ENCODE measurements around the gene KCNQ2. TPM values are rescaled to one million over a fixed set of nuclear protein-coding genes. Genes with fewer than 3 reads are reported as not detected.

The KCNQ2 gene
- total and polyA plus RNA-seq, 10 of the 15 experiments (the other 5 are each of a cell fraction or from before 2014, with no cell fraction given) = 0.06 to 0.49 (median 0.26) TPM; not detected in 7

DNA sequence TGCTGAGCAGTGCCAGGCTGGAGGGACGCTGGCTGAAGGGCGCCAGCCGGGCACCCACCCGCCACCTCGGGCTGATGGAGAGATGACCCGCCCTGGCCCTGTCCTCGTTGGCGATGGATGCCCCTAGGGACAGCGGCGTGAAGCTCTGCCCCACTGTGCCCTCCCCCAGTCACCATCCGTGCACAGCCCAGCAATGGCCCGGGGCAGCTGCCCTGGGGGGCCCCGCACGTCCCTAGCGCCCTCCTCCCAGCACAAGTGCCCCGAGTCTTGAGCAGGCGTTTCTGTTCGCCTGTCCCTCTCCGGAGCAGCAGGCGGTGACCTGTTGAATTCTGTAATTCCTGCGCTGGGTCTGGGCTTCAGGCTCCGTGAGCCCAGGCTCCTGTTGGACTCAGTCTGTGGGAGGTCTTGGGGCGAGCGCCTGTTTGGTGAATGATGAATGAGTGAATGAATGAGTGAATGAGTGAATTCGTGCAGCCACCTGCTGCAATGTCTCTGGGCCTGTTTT is 74.5 kb downstream of the KCNQ2 start (continued):
- TF ChIP-seq USF2 (IDR thresholded peaks at IDR 0.05; ENCODE audit: borderline replicate concordance, low read depth, low read length) = no peak
- TF ChIP-seq HCFC1 (IDR thresholded peaks at IDR 0.05; ENCODE audit: low read length) = no peak
- TF ChIP-seq, protein P1, sequence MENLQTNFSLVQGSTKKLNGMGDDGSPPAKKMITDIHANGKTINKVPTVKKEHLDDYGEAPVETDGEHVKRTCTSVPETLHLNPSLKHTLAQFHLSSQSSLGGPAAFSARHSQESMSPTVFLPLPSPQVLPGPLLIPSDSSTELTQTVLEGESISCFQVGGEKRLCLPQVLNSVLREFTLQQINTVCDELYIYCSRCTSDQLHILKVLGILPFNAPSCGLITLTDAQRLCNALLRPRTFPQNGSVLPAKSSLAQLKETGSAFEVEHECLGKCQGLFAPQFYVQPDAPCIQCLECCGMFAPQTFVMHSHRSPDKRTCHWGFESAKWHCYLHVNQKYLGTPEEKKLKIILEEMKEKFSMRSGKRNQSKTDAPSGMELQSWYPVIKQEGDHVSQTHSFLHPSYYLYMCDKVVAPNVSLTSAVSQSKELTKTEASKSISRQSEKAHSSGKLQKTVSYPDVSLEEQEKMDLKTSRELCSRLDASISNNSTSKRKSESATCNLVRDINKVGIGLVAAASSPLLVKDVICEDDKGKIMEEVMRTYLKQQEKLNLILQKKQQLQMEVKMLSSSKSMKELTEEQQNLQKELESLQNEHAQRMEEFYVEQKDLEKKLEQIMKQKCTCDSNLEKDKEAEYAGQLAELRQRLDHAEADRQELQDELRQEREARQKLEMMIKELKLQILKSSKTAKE (IDR thresholded peaks at IDR 0.05; ENCODE audit: low read depth, poor library complexity, severe bottlenecking) = no peak
- no peak for TF ChIP-seq NFYB (IDR thresholded peaks at IDR 0.05; ENCODE audit: insufficient read depth, low read depth, low read length)
- no peak for TF ChIP-seq YY1 (IDR thresholded peaks at IDR 0.05; ENCODE audit: low read depth, low read length)
- TF ChIP-seq TARDBP (IDR thresholded peaks at IDR 0.05; ENCODE audit: borderline replicate concordance) = no peak
- TF ChIP-seq ZNF384 (IDR thresholded peaks at IDR 0.05; ENCODE audit: borderline replicate concordance, low read depth, low read length) = no peak
- no peak for TF ChIP-seq MYB (IDR thresholded peaks at IDR 0.05; ENCODE audit: borderline replicate concordance, low read depth, low read length)
- TF ChIP-seq RAD51 (IDR thresholded peaks at IDR 0.05) = no peak

DNA sequence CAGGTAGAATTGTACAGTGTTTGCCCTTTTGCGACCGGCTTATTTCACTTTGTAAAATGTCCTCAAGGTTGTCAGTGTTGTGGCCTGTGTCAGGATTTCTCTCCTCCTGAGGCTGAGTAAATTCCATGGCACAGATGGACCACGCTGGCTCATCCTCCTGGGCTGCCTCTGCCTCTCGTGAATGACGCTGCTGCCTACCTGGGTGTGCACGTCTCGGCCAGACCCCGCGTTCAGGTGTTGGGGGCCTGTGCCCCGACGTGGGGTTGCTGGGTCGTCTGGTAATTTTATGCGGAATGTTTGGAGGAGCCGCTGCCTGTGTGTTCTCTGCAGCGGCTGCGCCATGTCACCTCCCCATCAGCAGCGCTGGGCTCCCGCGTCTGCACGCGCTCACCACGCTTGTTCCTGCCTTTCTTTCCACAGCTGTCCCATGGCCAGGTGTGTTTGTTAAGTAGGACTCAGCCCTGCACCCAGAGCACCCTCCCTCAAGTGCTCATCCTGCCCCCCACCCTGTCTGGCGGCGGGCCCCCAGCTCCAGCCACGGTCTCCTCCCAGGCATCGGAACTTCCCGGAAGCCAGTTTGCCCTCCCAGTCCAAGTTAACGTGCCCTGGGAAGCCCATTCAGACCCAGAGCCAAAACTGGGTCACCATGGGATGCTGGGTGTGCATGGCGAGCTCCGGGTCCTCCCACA is 75.2 kb downstream of the KCNQ2 start:
- RAD21 ChIA-PET (ENCODE audit: unreplicated experiment) = no interaction called here
- no peak overlapping the region for H3K4me3 ChIP-seq
- WGBS (ENCODE audit: insufficient coverage, insufficient replicate concordance, low lambda C conversion rate, missing lambda C conversion rate) = 64% methylated on average over 30 of the region's 30 CpGs
- no peak overlapping the region for H3K27ac ChIP-seq (ENCODE audit: control insufficient read depth, insufficient read depth)
- intact Hi-C loops (cut with micrococcal nuclease; ENCODE audit: unreplicated experiment) (no loop called here), in situ Hi-C loops (cut with MboI) (no loop called here)
- no peaks in the 10 kb centered on the region for H3K9me3 ChIP-seq (replicated peaks; ENCODE audit: control insufficient read depth, insufficient read depth, low read length)
- CTCF ChIA-PET = interaction anchor here (0.6 kb wide), 1 partner anchor 24 kb away, joined by 3 read pairs; no protein-coding TSS in a partner anchor
- no peak overlapping the region for H3K4me2 ChIP-seq (ENCODE audit: control insufficient read depth, insufficient read depth)
- no peaks in the 10 kb centered on the region for H3K36me3 ChIP-seq (ENCODE audit: control insufficient read depth in 2 of 2, insufficient read depth in 2 of 2, low read length in 1 of 2)
- FAIRE-seq = no peak
- H3K27me3 ChIP-seq (replicated peaks in 1 of 2; ENCODE audit: control insufficient read depth in 2 of 2, insufficient read depth in 2 of 2, low read length in 1 of 2) = peaks cover 0 to 3% of the 10 kb centered on the region in 2 experiments; a peak in 1 of 4 replicates
- SMC1A ChIA-PET (ENCODE audit: uncharacterized antibody, unreplicated experiment) = no interaction called here
- H3K4me1 ChIP-seq (ENCODE audit: control insufficient read depth, insufficient read depth, low read length) = no peaks in the 10 kb centered on the region
- no peak overlapping the region for H3K9ac ChIP-seq (ENCODE audit: control insufficient read depth, insufficient read depth, low read length)
- no peaks in the 10 kb centered on the region for H3K79me2 ChIP-seq (ENCODE audit: control insufficient read depth, insufficient read depth, low read length)
- no peak for DNase-seq (ENCODE audit: low read depth, low spot score)
- no peak for ATAC-seq
- H2AFZ ChIP-seq (ENCODE audit: control insufficient read depth, low read depth, low read length) = no peak overlapping the region
- BruUV-seq (replicated peaks) = no TSS peak
- H4K20me1 ChIP-seq (ENCODE audit: control insufficient read depth, insufficient read depth) = no peaks in the 10 kb centered on the region
- POLR2A ChIA-PET = no interaction called here
- no peak for TF ChIP-seq REST (IDR thresholded peaks at IDR 0.05; ENCODE audit: low read depth, low read length)
- TF ChIP-seq NBN (IDR thresholded peaks at IDR 0.05) = no peak
- TF ChIP-seq TCF3 (IDR thresholded peaks at IDR 0.05; ENCODE audit: borderline replicate concordance, insufficient read depth, low read depth, low read length) = no peak
- no peak for TF ChIP-seq BACH1 (IDR thresholded peaks at IDR 0.05; ENCODE audit: borderline replicate concordance)
- no peak for TF ChIP-seq CREM (IDR thresholded peaks at IDR 0.05; ENCODE audit: low read depth)
- TF ChIP-seq SUPT20H (IDR thresholded peaks at IDR 0.05; ENCODE audit: borderline replicate concordance, control insufficient read depth, low read depth, low read length) = no peak
- TF ChIP-seq, protein P2, sequence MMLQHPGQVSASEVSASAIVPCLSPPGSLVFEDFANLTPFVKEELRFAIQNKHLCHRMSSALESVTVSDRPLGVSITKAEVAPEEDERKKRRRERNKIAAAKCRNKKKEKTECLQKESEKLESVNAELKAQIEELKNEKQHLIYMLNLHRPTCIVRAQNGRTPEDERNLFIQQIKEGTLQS (IDR thresholded peaks at IDR 0.05; ENCODE audit: borderline replicate concordance, extremely low read depth, low read depth, low read length) = no peak
